HG02571 (cell line): ENCODE results near the gene HRK.

Source experiments
- ATAC-seq: cut with Tn5 transposase; IDR thresholded peaks from one replicate; pipeline ENCODE4 v1.9.1; 2021; ENCODE audit warnings: mild to moderate bottlenecking, moderate library complexity; ENCODE audit not compliant: unreplicated experiment

The HRK gene

GRCh38 chr12:116881325-116881876, at the start of gene HRK:
Gene HRK (minus strand): TSS chr12:116881441. CDS start chr12:116881307, 134 bp downstream.
- ATAC-seq, result no peak

DNA sequence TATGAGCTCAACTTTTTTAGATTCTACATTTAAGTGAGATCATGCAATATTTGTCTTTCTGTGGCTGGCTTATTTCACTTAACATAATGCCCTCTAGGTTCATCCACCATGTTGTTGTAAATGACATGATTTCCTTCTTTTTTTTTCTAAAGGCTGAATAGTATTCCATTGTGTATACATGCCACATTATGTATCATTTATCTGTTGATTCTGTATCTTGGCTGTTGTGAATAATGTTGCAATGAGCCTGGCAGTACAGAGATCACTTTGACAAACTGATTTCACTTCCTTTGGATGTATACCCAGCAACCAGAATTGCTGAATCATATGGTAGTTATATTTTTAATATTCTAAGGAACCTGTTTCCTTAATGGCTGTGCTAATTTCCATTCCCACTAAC, 48.6 kb upstream of the HRK start:
- no peak for ATAC-seq

DNA sequence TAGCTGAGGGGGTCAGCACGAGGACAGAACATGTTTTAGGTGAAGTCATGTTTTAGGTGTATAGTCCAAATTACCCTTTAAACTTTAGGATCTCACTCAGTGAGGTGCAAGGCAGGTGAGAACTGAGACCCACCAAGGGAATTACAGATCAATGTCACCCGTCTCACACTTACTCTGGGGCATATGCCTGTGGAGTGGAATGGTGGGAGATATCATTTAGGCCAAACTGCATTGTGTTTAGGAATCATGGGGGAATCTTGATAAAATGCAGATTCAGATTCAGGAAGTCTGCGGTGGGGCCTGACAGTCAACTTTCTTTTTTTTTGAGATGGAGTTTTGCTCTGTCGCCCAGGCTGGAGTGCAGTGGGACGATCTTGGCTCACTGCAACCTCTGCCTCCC, 47.3 kb upstream of the HRK start:
- no peak for ATAC-seq

GRCh38 chr12:116927244-116927940, 46.2 kb upstream of the HRK start:
- ATAC-seq, result no peak

GRCh38 chr12:116926283-116927243, 45.3 kb upstream of the HRK start:
- ATAC-seq, result no peak

- no peak for ATAC-seq
Measured at GRCh38 chr12:116924558-116925453, 43.6 kb upstream of the HRK start.

DNA sequence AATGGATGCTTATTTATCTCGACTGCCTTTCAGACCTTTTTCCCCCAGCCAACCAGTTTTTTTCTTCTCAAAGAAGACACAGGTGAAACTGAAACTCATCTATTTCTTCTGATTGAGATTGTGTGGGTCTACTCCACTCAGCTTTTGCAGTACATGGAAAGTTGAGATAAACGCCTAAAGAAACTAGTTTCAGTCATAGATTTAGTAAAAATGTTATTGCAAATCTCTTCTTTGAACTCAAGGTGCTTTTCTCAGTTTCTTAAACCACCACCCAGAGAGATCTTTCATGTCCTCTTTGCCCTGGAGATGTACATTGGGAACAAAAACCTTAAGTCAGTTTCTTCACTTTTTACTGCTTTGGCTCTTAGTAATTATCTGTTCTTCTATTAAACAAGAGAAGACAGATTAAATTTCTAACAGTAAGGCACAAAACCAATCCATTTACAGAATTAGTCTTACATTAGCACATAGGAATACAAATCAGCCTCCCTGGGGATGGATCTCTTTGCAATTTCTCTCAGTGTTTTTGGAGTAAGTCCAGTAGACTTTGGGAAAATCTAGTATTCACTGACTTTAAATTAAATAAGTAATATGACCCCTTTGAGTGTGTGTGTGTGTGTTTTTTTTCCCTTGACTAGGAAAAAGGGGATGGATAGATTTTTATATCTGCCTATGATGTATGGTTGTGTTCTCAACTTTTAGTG, 41.1 kb upstream of the HRK start:
- ATAC-seq, result no peak

GRCh38 chr12:116920939-116921338, 39.7 kb upstream of the HRK start:
- ATAC-seq, result no peak

GRCh38 chr12:116919706-116920485, 38.7 kb upstream of the HRK start:
- ATAC-seq, result no peak

GRCh38 chr12:116919247-116919661, 38.0 kb upstream of the HRK start:
- no peak for ATAC-seq

DNA sequence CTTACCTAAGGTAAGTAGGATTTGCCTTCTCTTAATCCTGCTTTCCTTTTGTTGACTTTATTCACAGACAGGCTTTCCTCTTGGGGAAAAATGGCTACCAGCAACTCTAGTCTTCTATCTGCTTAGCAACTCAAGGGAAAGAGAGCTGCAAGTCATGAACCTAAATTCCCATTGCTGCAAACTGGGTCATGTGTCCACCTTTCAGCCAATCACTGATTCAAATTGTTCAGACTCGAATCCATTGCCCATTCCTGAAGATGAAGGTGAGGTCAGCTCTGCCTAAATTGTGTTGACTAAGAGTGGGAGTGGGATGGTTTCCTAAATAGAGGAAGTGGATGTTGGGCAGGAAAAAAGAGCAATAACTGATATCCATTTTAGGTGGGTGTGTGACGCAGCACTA, 37.2 kb upstream of the HRK start:
- no peak for ATAC-seq

DNA sequence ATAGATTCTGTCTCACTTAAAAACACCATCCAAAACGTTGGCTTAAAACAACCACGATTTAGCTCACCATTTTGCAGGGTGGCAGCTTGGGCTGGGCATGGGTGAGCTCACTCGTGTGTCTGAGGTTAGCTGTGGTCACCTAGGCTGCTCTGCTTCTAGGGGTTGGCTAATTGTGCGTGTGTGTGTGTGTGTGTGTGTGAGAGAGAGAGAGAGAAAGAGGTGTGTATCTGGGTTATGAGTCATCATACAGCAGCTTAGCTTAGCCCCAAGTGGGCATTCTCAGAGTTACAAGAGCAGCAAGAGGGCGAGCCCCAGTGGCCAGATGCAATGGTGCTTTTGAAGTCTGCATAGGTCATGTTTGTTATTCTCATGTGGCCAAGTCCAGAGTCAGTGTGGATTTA, 35.5 kb upstream of the HRK start:
- ATAC-seq, result peak; percentile 81

DNA sequence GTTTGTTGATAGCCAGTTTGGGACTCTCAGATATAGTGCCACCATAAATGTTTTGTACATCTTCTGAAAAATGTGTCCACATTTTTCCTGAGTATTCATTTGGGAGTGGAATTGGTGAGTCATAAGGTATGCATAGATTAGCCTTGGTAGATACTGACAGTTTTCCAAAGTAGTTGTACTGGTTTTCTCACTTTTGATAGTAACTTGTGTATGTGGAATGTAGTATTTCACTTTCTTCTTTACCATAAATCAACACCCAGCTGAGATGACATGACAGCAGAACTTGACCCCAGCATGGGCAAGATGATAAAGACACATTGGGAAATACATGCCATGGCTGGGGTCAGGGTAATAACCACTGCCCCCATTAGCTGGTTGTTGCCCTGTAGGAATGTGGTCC, 34.9 kb upstream of the HRK start:
- no peak for ATAC-seq

DNA sequence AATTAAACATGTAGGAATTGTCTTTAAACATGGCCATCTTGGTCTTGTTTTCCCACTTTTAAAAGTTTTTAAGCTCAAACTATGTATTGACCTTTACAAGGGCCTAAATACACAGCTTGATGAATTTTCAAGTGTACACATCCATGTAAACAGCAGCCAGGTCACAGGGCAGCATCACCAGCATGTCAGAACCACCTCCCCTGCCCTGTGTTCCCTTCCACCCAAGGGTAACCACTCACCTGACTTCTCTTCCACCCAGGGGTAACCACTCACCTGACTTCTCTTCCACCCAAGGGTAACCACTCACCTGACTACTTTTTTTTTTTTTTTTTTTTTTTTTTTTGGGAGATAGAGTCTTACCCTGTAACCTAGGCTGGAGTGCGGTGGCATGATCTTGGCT, 34.1 kb upstream of the HRK start:
- ATAC-seq, result no peak

DNA sequence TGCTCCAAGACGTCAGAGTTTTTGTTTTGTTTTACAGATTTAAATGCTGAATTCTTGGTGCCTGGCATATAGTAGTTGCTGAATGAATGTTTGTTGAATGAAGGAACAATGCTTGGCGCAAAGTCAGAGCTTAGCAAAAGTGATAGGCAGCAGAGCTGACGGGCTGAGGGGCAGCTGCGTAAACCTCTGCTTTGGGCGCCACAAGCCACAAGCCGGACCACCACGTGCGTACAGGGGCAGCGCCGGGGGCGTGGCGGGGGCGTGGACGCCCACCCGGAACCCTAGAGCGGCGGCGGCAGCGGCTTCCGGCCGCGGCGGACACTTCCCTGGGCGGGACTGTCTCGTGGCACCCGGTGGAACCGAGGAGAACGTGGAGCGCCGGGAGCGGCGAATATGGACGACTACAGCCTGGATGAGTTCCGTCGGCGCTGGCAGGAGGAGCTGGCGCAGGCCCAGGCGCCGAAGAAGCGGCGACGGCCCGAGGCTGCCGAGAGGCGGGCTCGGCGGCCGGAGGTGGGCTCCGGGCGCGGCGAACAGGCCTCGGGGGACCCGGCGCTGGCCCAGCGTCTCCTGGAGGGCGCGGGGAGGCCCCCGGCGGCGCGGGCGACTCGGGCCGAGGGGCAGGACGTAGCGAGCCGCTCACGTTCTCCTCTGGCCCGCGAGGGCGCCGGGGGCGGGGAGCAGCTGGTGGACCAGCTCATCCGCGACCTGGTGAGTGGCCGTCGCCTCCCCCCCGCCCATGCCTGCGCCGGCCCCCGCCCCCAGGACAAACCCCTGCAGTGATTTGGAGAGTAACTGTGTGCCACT, 29.6 kb upstream of the HRK start, which contains the start of gene FBXW8:
FBXW8 (plus strand) TSS at position 306 of the 807 bp plus-strand sequence; CDS start at position 394, 88 bp downstream.
- peak; percentile 71 for ATAC-seq

GRCh38 chr12:116910280-116910644, 29.0 kb upstream of the HRK start:
- ATAC-seq, result no peak

GRCh38 chr12:116906285-116906684, 25.0 kb upstream of the HRK start:
- no peak for ATAC-seq

- ATAC-seq, result no peak
Measured at GRCh38 chr12:116903818-116904217, 22.6 kb upstream of the HRK start.
